HG03064 (cell line): ENCODE results near the gene CNGB1.
"Not testable (repeated sequence)": the region's sequence is repeated elsewhere in the genome, so short reads cannot be mapped to it uniquely, and the experiment has no call there.

Experiments
- ATAC-seq: cut with Tn5 transposase; IDR thresholded peaks from one replicate; pipeline ENCODE4 v1.9.1; 2021; ENCODE audit warnings: low read depth; ENCODE audit not compliant: unreplicated experiment

The CNGB1 gene

GRCh38 chr16:57842601-57843000 lies 128.3 kb downstream of the CNGB1 start:
- no peak for ATAC-seq

- ATAC-seq, result no peak
Measured at GRCh38 chr16:57840833-57841232, 130.1 kb downstream of the CNGB1 start.

- no peak for ATAC-seq
Measured at GRCh38 chr16:57838161-57838560, 132.8 kb downstream of the CNGB1 start.

- ATAC-seq, result no peak
Measured at GRCh38 chr16:57837305-57838125, 133.4 kb downstream of the CNGB1 start.

GRCh38 chr16:57835439-57835838 lies 135.5 kb downstream of the CNGB1 start:
- not testable (repeated sequence) for ATAC-seq

- ATAC-seq, result no peak
Measured at GRCh38 chr16:57834936-57835335, 136.0 kb downstream of the CNGB1 start.
